K562 (cell line): Measurements from ENCODE around the gene DEDD2. TPM values are rescaled to one million over a fixed set of nuclear protein-coding genes. Genes with fewer than 3 reads are reported as not detected.

Experiments used
- HDAC8 ChIP-seq: fragments of 450-650 bp; IDR thresholded peaks from 2 replicates; pipeline ENCODE4 v1.6.1; 2016; ENCODE audit warnings: mild to moderate bottlenecking, missing genetic modification characterization, moderate library complexity, missing compliant biosample characterization
- MYNN ChIP-seq, 2 experiments: sonication (generic); formaldehyde crosslinking in 1 of 2; IDR thresholded peaks; 2 replicates each; pipeline versions ENCODE4 v1.5.0 to v1.6.1; 2016 to 2020; ENCODE audit warnings: antibody characterized with exemption in 1 of 2, missing genetic modification reagents in 1 of 2
- PHF8 ChIP-seq: fragments of 200-600 bp; sonication (generic); IDR thresholded peaks from 2 replicates; pipeline ENCODE4 v1.6.1; 2012; ENCODE audit warnings: mixed run types, mild to moderate bottlenecking, inconsistent platforms, low read length, moderate library complexity, borderline replicate concordance
- RBM22 ChIP-seq: fragments of 200-400 bp; formaldehyde crosslinking; IDR thresholded peaks from 2 replicates; pipeline ENCODE4 v1.6.1; 2018; ENCODE audit warnings: low read length, low read depth; ENCODE audit not compliant: poor library complexity, severe bottlenecking
- SIN3A ChIP-seq, 2 experiments: fragments of 150-350 bp in 1 of 2; IDR thresholded peaks; 2 replicates each; pipeline ENCODE4 v1.6.1; 2011 to 2016; ENCODE audit warnings: borderline replicate concordance in 2 of 2, low read depth in 2 of 2, low read length in 2 of 2, mild to moderate bottlenecking in 2 of 2, moderate library complexity in 2 of 2; ENCODE audit not compliant: control insufficient read depth in 1 of 2
- SMAD2 ChIP-seq: fragments of 150-350 bp; IDR thresholded peaks from 2 replicates; pipeline ENCODE4 v1.6.1; 2014; ENCODE audit warnings: low read depth, mild to moderate bottlenecking, low read length
- TAF7 ChIP-seq: fragments of 450-650 bp; IDR thresholded peaks from 2 replicates; pipeline ENCODE4 v1.6.1; 2016; ENCODE audit warnings: missing genetic modification characterization, missing compliant biosample characterization
- ZBED1 ChIP-seq: IDR thresholded peaks from 2 replicates; pipeline ENCODE4 v1.6.1; 2014
- ZNF124 ChIP-seq: sonication (generic); formaldehyde crosslinking; IDR thresholded peaks from 2 replicates; pipeline ENCODE4 v1.8.1; 2022; ENCODE audit warnings: missing genetic modification reagents
- ZNF41 ChIP-seq: fragments of 250-450 bp; sonication (Bioruptor Pico); conservative IDR thresholded peaks from 2 replicates; pipeline ENCODE4 v1.4.0; 2020; ENCODE audit warnings: mild to moderate bottlenecking
- ZNF444 ChIP-seq: fragments of 250-450 bp; sonication (Bioruptor Pico); IDR thresholded peaks from 2 replicates; pipeline ENCODE4 v1.4.0; 2020; ENCODE audit warnings: mild to moderate bottlenecking, moderate library complexity
- polyA plus RNA-seq, 8 experiments: library from polyadenylated mRNA; depleted of rRNA in 4 of 8; stranded (reverse) in 5 of 8; unstranded in 3 of 8; fragments of >200 nt; fragmentation: Nextera tagmentation in 2 of 8; fragmentation: Illumina TruSeq in 1 of 8; extraction: Ambion mirVana in 2 of 8; extraction: Trizol in 1 of 8; gene quantifications; 2 replicates each; pipeline versions ENCODE4 v1.2.1 to v1.2.3, GENCODE V29; 2011 to 2014; ENCODE audit warnings: inconsistent platforms in 1 of 8, missing spikeins in 1 of 8
- total RNA-seq, 7 experiments: library from RNA; depleted of rRNA in 6 of 7; stranded (reverse); fragments of >200 nt in 6 of 7; fragmentation: Illumina TruSeq in 2 of 7; extraction: Trizol in 2 of 7; gene quantifications; 2 replicates each; pipeline versions ENCODE4 v1.2.1 to v1.2.3, GENCODE V29; 2011 to 2021; ENCODE audit warnings: low replicate concordance in 1 of 7
- TF ChIP-seq, protein P1 (sequence below): fragments of 200-800 bp; sonication (Bioruptor generic); IDR thresholded peaks from 2 replicates; pipeline ENCODE4 v1.6.1; 2017; ENCODE audit warnings: missing genetic modification characterization, missing compliant biosample characterization
- TF ChIP-seq, protein P2 (sequence below), 2 experiments: fragments of 450-650 bp in 1 of 2; IDR thresholded peaks; 2 replicates each; pipeline ENCODE4 v1.6.1; 2011 to 2017; ENCODE audit warnings: low read depth in 2 of 2, antibody characterized with exemption in 1 of 2, borderline replicate concordance in 1 of 2, low read length in 1 of 2, mild to moderate bottlenecking in 1 of 2, mixed read lengths in 1 of 2; ENCODE audit not compliant: control insufficient read depth in 1 of 2
- TF ChIP-seq, protein P3 (sequence below): sonication (generic); formaldehyde crosslinking; IDR thresholded peaks from 2 replicates; pipeline ENCODE4 v1.8.0; 2022; ENCODE audit warnings: missing genetic modification reagents, mild to moderate bottlenecking, borderline replicate concordance
- TF ChIP-seq, protein P4 (sequence below): fragments of 450-650 bp; formaldehyde crosslinking; conservative IDR thresholded peaks from 2 replicates; pipeline ENCODE4 v1.4.0; 2022; ENCODE audit warnings: mild to moderate bottlenecking, missing genetic modification characterization
- TF ChIP-seq, protein P5 (sequence below): fragments of 150-350 bp; conservative IDR thresholded peaks from 2 replicates; pipeline ENCODE4 v1.6.1; 2014; ENCODE audit warnings: low read length

Gene DEDD2
- total and polyA plus RNA-seq, 9 of the 15 experiments (the other 6 are each of a cell fraction or from before 2014, with no cell fraction given) = 4.3 to 43.0 (median 29.2) TPM

DNA sequence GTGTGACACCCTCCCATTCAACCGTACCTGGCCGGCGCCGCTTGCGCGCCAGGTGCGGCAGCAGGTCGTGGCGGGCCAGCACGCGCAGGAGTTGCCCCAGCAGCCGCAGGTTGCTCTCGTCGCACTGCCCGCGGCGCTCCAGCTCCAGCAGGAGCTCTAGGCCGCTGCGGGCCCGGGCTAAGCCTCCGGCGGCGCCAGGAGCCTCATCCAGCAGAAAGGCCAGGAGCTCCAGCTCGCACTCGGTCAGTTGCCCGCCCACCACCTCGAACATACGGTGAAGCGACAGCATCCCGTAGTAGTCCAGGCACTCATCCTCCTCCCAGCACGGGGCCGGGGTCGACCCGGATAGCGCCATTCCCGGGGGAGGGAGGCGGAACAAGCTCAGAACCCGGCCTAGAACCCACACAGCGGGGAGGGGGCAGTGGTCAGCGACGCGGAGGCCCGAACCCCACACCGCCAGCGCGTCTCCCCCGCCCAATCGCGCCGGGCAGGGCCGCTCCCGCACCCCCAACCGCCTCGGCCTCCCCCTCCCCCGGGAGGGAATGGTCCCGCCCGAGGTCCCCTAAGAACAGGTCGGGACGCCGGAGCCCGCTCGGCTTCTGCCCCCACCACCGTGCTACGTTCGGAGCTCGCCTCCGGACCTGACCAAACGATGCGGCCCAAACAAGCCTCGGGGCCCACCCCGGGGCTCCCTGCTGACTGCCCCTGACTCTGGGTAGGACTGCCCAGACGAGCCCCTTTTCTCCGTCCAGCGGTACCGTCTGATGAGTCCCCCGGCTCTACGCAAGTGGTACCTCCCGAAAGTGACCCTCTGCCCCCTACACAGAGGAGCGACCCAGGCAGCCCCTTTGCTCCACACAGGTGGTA is 591 bp downstream of the DEDD2 start (continued):
- TF ChIP-seq, protein P1, sequence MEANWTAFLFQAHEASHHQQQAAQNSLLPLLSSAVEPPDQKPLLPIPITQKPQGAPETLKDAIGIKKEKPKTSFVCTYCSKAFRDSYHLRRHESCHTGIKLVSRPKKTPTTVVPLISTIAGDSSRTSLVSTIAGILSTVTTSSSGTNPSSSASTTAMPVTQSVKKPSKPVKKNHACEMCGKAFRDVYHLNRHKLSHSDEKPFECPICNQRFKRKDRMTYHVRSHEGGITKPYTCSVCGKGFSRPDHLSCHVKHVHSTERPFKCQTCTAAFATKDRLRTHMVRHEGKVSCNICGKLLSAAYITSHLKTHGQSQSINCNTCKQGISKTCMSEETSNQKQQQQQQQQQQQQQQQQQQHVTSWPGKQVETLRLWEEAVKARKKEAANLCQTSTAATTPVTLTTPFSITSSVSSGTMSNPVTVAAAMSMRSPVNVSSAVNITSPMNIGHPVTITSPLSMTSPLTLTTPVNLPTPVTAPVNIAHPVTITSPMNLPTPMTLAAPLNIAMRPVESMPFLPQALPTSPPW (CRISPR knock-in tag) = no peak
- TF ChIP-seq, protein P2, sequence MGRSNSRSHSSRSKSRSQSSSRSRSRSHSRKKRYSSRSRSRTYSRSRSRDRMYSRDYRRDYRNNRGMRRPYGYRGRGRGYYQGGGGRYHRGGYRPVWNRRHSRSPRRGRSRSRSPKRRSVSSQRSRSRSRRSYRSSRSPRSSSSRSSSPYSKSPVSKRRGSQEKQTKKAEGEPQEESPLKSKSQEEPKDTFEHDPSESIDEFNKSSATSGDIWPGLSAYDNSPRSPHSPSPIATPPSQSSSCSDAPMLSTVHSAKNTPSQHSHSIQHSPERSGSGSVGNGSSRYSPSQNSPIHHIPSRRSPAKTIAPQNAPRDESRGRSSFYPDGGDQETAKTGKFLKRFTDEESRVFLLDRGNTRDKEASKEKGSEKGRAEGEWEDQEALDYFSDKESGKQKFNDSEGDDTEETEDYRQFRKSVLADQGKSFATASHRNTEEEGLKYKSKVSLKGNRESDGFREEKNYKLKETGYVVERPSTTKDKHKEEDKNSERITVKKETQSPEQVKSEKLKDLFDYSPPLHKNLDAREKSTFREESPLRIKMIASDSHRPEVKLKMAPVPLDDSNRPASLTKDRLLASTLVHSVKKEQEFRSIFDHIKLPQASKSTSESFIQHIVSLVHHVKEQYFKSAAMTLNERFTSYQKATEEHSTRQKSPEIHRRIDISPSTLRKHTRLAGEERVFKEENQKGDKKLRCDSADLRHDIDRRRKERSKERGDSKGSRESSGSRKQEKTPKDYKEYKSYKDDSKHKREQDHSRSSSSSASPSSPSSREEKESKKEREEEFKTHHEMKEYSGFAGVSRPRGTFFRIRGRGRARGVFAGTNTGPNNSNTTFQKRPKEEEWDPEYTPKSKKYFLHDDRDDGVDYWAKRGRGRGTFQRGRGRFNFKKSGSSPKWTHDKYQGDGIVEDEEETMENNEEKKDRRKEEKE (IDR thresholded peaks at IDR 0.05; ENCODE audit: borderline replicate concordance in 1 of 2, control insufficient read depth in 1 of 2, low read depth in 2 of 2, low read length in 1 of 2) = peak in 1 of 2 experiments; percentile 75; a peak in 1 of 4 replicates
- TF ChIP-seq PHF8 (no peak), SIN3A (IDR thresholded peaks at IDR 0.05; ENCODE audit: borderline replicate concordance in 2 of 2, control insufficient read depth in 1 of 2, low read depth in 2 of 2, low read length in 2 of 2) (peak in 1 of 2 experiments; percentile 51; a peak in 1 of 4 replicates), ZNF41 (CRISPR knock-in tag) (no peak), ZBED1 (no peak), TAF7 (tag) (no peak), HDAC8 (tag) (no peak), ZNF444 (CRISPR knock-in tag) (0 out of 2 replicates have a peak, but pooled peaks have one; percentile 19), ZNF124 (CRISPR knock-in tag) (no peak), SMAD2 (no peak), RBM22 (peak; percentile 56), MYNN (IDR thresholded peaks at IDR 0.05) (no peak), MYNN (CRISPR knock-in tag; IDR thresholded peaks at IDR 0.05) (no peak)
- TF ChIP-seq, protein P3, sequence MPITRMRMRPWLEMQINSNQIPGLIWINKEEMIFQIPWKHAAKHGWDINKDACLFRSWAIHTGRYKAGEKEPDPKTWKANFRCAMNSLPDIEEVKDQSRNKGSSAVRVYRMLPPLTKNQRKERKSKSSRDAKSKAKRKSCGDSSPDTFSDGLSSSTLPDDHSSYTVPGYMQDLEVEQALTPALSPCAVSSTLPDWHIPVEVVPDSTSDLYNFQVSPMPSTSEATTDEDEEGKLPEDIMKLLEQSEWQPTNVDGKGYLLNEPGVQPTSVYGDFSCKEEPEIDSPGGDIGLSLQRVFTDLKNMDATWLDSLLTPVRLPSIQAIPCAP (CRISPR knock-in tag) = no peak
- TF ChIP-seq, protein P4, sequence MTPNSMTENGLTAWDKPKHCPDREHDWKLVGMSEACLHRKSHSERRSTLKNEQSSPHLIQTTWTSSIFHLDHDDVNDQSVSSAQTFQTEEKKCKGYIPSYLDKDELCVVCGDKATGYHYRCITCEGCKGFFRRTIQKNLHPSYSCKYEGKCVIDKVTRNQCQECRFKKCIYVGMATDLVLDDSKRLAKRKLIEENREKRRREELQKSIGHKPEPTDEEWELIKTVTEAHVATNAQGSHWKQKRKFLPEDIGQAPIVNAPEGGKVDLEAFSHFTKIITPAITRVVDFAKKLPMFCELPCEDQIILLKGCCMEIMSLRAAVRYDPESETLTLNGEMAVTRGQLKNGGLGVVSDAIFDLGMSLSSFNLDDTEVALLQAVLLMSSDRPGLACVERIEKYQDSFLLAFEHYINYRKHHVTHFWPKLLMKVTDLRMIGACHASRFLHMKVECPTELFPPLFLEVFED = no peak
- TF ChIP-seq, protein P5, sequence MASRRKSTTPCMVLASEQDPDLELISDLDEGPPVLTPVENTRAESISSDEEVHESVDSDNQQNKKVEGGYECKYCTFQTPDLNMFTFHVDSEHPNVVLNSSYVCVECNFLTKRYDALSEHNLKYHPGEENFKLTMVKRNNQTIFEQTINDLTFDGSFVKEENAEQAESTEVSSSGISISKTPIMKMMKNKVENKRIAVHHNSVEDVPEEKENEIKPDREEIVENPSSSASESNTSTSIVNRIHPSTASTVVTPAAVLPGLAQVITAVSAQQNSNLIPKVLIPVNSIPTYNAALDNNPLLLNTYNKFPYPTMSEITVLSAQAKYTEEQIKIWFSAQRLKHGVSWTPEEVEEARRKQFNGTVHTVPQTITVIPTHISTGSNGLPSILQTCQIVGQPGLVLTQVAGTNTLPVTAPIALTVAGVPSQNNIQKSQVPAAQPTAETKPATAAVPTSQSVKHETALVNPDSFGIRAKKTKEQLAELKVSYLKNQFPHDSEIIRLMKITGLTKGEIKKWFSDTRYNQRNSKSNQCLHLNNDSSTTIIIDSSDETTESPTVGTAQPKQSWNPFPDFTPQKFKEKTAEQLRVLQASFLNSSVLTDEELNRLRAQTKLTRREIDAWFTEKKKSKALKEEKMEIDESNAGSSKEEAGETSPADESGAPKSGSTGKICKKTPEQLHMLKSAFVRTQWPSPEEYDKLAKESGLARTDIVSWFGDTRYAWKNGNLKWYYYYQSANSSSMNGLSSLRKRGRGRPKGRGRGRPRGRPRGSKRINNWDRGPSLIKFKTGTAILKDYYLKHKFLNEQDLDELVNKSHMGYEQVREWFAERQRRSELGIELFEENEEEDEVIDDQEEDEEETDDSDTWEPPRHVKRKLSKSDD = no peak
